Measurements from ENCODE around the gene USO1. TPM values are rescaled to one million over a fixed set of nuclear protein-coding genes. Genes with fewer than 3 reads are reported as not detected.
"Not testable (repeated sequence)": the region's sequence is repeated elsewhere in the genome, so short reads cannot be mapped to it uniquely, and the experiment has no call there.

The USO1 gene
- polyA plus RNA-seq, 1 experiment = 41.3 TPM

DNA sequence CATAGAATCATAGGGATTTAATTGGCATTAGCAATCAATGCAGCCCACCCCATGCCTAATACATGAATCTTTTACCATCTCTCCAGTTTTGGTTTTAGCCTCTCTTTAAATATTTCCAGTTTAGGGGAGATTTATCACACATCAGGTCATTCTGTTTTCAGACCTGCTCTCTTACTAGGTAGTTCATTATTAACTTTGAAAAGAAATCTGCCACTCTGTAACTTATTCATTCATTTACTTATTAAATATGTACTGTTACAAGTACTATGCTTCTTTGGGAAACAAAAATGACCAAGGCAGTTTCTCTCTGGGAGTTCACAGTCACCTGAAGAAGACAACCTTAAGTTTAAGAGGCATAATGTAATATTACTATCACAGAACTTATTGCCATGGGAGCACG, 62.1 kb downstream of the USO1 start:
- POLR2A ChIA-PET = no interaction called here
- CTCF ChIA-PET = no interaction called here
- Histone ChIP-seq H3K4me3 (ENCODE audit: low read depth, low read length) (no peak overlapping the region), H3K27me3 (ENCODE audit: control insufficient read depth, insufficient read depth, low read length) (no peaks in the 10 kb centered on the region), H3K36me3 (ENCODE audit: control insufficient read depth, insufficient read depth, low read length) (peaks cover 3% of the 10 kb centered on the region; the same call in 1 of the 2 replicates)
- TF ChIP-seq, protein P1, sequence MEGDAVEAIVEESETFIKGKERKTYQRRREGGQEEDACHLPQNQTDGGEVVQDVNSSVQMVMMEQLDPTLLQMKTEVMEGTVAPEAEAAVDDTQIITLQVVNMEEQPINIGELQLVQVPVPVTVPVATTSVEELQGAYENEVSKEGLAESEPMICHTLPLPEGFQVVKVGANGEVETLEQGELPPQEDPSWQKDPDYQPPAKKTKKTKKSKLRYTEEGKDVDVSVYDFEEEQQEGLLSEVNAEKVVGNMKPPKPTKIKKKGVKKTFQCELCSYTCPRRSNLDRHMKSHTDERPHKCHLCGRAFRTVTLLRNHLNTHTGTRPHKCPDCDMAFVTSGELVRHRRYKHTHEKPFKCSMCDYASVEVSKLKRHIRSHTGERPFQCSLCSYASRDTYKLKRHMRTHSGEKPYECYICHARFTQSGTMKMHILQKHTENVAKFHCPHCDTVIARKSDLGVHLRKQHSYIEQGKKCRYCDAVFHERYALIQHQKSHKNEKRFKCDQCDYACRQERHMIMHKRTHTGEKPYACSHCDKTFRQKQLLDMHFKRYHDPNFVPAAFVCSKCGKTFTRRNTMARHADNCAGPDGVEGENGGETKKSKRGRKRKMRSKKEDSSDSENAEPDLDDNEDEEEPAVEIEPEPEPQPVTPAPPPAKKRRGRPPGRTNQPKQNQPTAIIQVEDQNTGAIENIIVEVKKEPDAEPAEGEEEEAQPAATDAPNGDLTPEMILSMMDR (IDR thresholded peaks at IDR 0.05; ENCODE audit: insufficient read depth, low read depth, low read length) = no peak
- DNase-seq (ENCODE audit: low read depth) = no peak

DNA sequence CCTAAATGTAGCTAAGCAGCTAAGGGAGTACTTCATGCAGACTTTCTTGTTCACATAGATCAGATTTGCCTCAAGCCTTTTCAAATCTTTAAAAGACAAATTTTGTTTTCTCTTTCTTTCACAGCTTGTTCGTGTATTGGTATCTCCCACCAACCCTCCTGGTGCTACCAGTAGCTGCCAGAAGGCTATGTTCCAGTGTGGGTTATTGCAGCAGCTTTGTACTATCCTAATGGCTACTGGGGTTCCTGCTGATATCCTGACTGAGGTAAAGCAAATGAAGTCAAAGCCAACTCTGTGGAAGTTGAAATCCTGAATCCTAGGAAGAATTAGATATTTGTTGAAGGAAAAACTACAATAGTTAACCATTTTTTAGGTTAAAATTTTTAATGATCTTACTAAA, 62.6 kb downstream of the USO1 start:
- peaks cover 3% of the 10 kb centered on the region; the same call in 1 of the 2 replicates for H3K36me3 ChIP-seq (ENCODE audit: control insufficient read depth, insufficient read depth, low read length)
- CTCF ChIA-PET = no interaction called here
- no peak for DNase-seq (ENCODE audit: low read depth)
- H3K4me3 ChIP-seq (ENCODE audit: low read depth, low read length) = no peak overlapping the region
- POLR2A ChIA-PET = no interaction called here
- TF ChIP-seq, protein P1 (IDR thresholded peaks at IDR 0.05; ENCODE audit: insufficient read depth, low read depth, low read length) = no peak
- no peaks in the 10 kb centered on the region for H3K27me3 ChIP-seq (ENCODE audit: control insufficient read depth, insufficient read depth, low read length)

DNA sequence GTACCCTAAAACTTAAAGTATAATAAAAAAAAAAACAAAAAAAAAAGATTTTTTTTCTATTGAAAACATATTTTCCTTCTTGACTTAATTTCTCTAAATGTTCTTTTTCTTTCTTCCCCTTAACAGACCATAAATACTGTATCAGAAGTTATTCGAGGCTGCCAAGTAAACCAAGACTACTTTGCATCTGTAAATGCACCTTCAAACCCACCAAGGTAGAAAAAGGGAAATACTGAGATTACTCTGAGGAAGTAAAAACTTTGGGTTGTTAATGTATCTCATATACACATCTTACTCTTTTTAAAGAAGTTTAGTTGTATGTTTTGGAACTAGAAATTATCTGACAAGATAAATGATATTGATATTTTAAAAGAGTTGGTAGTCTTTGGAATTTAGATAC, 65.6 kb downstream of the USO1 start:
- peaks cover 6% of the 10 kb centered on the region for H3K36me3 ChIP-seq (ENCODE audit: control insufficient read depth, insufficient read depth, low read length)

DNA sequence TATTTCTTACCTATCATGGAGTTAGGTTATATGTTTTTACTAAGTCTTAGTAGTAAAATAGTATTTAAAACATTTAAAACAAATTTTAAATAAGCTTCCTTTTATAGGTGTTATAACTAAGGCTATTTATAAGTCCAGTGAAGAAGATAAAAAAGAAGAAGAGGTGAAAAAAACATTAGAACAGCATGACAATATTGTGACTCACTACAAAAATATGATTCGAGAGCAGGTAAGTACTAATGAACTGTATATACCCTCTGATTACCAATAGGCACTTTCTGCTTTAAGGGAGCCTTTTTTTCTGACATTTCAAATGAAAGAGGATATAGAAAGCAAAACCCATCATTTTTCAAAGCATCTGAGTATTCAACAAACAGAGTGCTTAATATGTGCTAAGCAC, 76.6 kb downstream of the USO1 start:
- H3K36me3 ChIP-seq (ENCODE audit: control insufficient read depth, insufficient read depth, low read length) = peaks cover 5% of the 10 kb centered on the region
- TF ChIP-seq, protein P1 (IDR thresholded peaks at IDR 0.05; ENCODE audit: insufficient read depth, low read depth, low read length) = no peak
- POLR2A ChIA-PET = no interaction called here
- no peak overlapping the region for H3K4me3 ChIP-seq (ENCODE audit: low read depth, low read length)
- CTCF ChIA-PET = interaction anchor here (0.7 to 1.2 kb wide), 2 partner anchors 109 to 147 kb away, joined by 3 read pairs; no protein-coding TSS in a partner anchor
- no peaks in the 10 kb centered on the region for H3K27me3 ChIP-seq (ENCODE audit: control insufficient read depth, insufficient read depth, low read length)
- DNase-seq (ENCODE audit: low read depth) = no peak

More for the DNA sequence above, 65.6 kb downstream of the USO1 start:
- H3K27me3 ChIP-seq (ENCODE audit: control insufficient read depth, insufficient read depth, low read length) = no peaks in the 10 kb centered on the region
- DNase-seq (ENCODE audit: low read depth) = no peak
- no peak overlapping the region for H3K4me3 ChIP-seq (ENCODE audit: low read depth, low read length)
- ChIA-PET POLR2A (no interaction called here), CTCF (no interaction called here)
- TF ChIP-seq, protein P1 (IDR thresholded peaks at IDR 0.05; ENCODE audit: insufficient read depth, low read depth, low read length) = no peak

DNA sequence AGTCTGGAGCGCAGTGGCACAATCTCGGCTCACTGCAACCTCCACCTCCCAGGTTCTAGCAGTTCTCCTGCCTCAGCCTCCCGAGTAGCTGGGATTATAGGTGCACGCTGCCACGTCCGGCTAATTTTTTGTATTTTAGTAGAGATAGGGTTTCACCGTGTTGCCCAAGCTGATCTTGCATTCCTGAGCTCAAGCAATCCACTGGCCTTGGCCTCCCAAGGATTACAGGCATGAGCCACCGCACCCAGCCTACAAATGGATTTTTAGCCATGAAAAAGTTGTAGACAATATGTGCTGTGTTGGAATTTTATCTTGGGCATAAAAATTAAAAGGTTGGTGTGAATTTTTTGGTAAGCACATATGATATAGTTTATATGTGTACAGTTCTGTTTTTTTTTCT, 81.7 kb downstream of the USO1 start:
- H3K36me3 ChIP-seq (ENCODE audit: control insufficient read depth, insufficient read depth, low read length); H3K27me3 ChIP-seq (ENCODE audit: control insufficient read depth, insufficient read depth, low read length); H3K4me3 ChIP-seq (ENCODE audit: low read depth, low read length); DNase-seq (ENCODE audit: low read depth); POLR2A ChIA-PET: not testable (repeated sequence)
- CTCF ChIA-PET = interaction anchor here (0.8 to 2.0 kb wide), 4 partner anchors 9 to 90 kb away, joined by 3 to 10 read pairs (median 4); no protein-coding TSS in a partner anchor

DNA sequence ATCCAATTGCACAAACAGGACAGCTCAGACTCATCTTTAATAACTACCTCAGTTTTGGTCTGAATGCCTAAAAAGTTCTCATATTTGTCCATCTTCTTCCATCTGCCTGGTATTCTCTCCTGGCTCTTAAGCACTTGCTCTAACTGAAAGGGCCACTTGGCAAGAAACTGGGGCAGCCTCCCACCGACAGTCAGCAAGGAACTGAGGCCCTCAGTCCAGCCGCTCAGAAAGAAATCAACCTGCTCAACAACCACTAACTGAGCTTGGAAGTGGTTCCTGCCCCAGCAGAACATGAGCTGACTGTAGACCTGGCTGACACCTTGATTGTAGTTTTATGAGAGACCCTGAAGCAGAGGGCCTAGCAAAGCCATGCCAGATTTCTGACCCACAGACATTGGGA, 93.5 kb downstream of the USO1 start:
- H3K36me3 ChIP-seq (ENCODE audit: control insufficient read depth, insufficient read depth, low read length) = peaks cover 11% of the 10 kb centered on the region
- H3K27me3 ChIP-seq (ENCODE audit: control insufficient read depth, insufficient read depth, low read length) = no peaks in the 10 kb centered on the region
- DNase-seq (ENCODE audit: low read depth) = no peak
- ChIA-PET CTCF (no interaction called here), POLR2A (no interaction called here)
- TF ChIP-seq, protein P1 (IDR thresholded peaks at IDR 0.05; ENCODE audit: insufficient read depth, low read depth, low read length) = no peak
- no peak overlapping the region for H3K4me3 ChIP-seq (ENCODE audit: low read depth, low read length)

All from BJ (cell line).